Panc1 (cell line): ENCODE results near the gene CROT. TPM values are rescaled to one million over a fixed set of nuclear protein-coding genes. Genes with fewer than 3 reads are reported as not detected.

ENCODE experiments used
- ATAC-seq: fragments of 200-7000 bp; cut with Tn5 transposase; 2 replicates; pipeline ENCODE4 v1.9.1; 2020; ENCODE audit warnings: mild to moderate bottlenecking, moderate library complexity
- BruUV-seq: library from RNA; stranded (reverse); fragments of 400-500 nt; replicated peaks from 2 replicates; lab custom pipeline; 2021; lab: Mats Ljungman, UMichigan
- CTCF ChIA-PET: fragments of 300-600 bp; sonication (Branson Sonifier 250); formaldehyde crosslinking; loops from one replicate; lab custom pipeline; 2022; ENCODE audit warnings: antibody characterized with exemption; lab: Charles Lee
- POLR2A ChIA-PET: fragments of 300-600 bp; sonication (Branson Sonifier 250); formaldehyde crosslinking; loops from one replicate; lab custom pipeline; 2022; ENCODE audit warnings: antibody characterized with exemption; lab: Charles Lee
- DNase-seq: peaks from one replicate; pipeline ENCODE4 v3.0.0-alpha.2; 2010; ENCODE audit warnings: low read depth, low spot score
- H3K27ac ChIP-seq: 2 replicates; pipeline ENCODE4 v1.5.1; 2011; ENCODE audit warnings: mild to moderate bottlenecking, low read length, inconsistent platforms
- H3K27me3 ChIP-seq: fragments of 200-500 bp; sonication (Bioruptor generic); 2 replicates; pipeline ENCODE4 v1.6.0; 2014; ENCODE audit warnings: low read length, inconsistent platforms; ENCODE audit not compliant: control insufficient read depth, insufficient read depth
- H3K36me3 ChIP-seq: fragments of 200-500 bp; sonication (Bioruptor generic); 2 replicates; pipeline ENCODE4 v1.5.1; 2014; ENCODE audit warnings: inconsistent platforms, mild to moderate bottlenecking, low read length, moderate library complexity; ENCODE audit not compliant: control insufficient read depth, insufficient read depth
- H3K4me1 ChIP-seq: 2 replicates; pipeline ENCODE4 v1.5.1; 2011; ENCODE audit warnings: inconsistent platforms, mild to moderate bottlenecking, low read length, moderate library complexity; ENCODE audit not compliant: control insufficient read depth, insufficient read depth
- H3K4me3 ChIP-seq, 2 experiments: 2 replicates each; pipeline ENCODE4 v1.5.1; 2011 to 2012; ENCODE audit warnings: low read depth in 2 of 2, low read length in 2 of 2, mild to moderate bottlenecking in 2 of 2, inconsistent platforms in 1 of 2, moderate library complexity in 1 of 2
- H3K9me3 ChIP-seq: fragments of 200-500 bp; sonication (Bioruptor generic); 2 replicates; pipeline ENCODE4 v1.5.1; 2014; ENCODE audit warnings: low read depth, mild to moderate bottlenecking, inconsistent platforms, low read length, moderate library complexity; ENCODE audit not compliant: control insufficient read depth, insufficient read depth
- CTCF ChIP-seq: fragments of 450-650 bp; IDR thresholded peaks from 2 replicates; pipeline ENCODE4 v1.5.1; 2017; ENCODE audit warnings: mild to moderate bottlenecking
- POLR2AphosphoS5 ChIP-seq: IDR thresholded peaks from 2 replicates; pipeline ENCODE4 v1.6.1; 2012; ENCODE audit warnings: mild to moderate bottlenecking, low read depth, low read length, moderate library complexity
- REST ChIP-seq, 2 experiments: IDR thresholded peaks; 2 replicates each; pipeline ENCODE4 v1.6.1; 2011 to 2012; ENCODE audit warnings: low read depth in 2 of 2, control low read depth in 1 of 2, low read length in 1 of 2, mild to moderate bottlenecking in 1 of 2, moderate library complexity in 1 of 2; ENCODE audit not compliant: insufficient read depth in 1 of 2
- SIN3A ChIP-seq: IDR thresholded peaks from 2 replicates; pipeline ENCODE4 v1.6.1; 2012; ENCODE audit warnings: low read depth, mild to moderate bottlenecking, low read length, moderate library complexity, borderline replicate concordance; ENCODE audit not compliant: insufficient read depth
- TCF7L2 ChIP-seq: IDR thresholded peaks from 2 replicates; pipeline ENCODE4 v1.6.1; 2011; ENCODE audit warnings: mild to moderate bottlenecking, low read depth, low read length, inconsistent platforms
- in situ Hi-C: cut with HindIII; loops from 2 replicates; pipeline ENCODE4 v1.10.0; 2016; ENCODE audit warnings: low sequenced_read_pairs, low pct_unique_long_range_greater_than_20kb
- intact Hi-C: fragments of 100-400 bp; cut with micrococcal nuclease; formaldehyde crosslinking; loops from one replicate; pipeline ENCODE4 v1.10.0; 2022; ENCODE audit not compliant: unreplicated experiment
- total RNA-seq: library from RNA; stranded (reverse); gene quantifications from one replicate; pipeline ENCODE4 v1.2.1, GENCODE V29; 2021; ENCODE audit not compliant: unreplicated experiment

Gene CROT
- total RNA-seq, 1 experiment from 2014 or later = 9.8 TPM

- CTCF ChIA-PET = no interaction called here
- Histone ChIP-seq H3K27me3 (0 out of 2 replicates have a peak, but pooled peaks cover under 1% of the 10 kb centered on the region), H3K4me3 (no peak overlapping the region), H3K4me1 (no peaks in the 10 kb centered on the region), H3K9me3 (0 out of 2 replicates have a peak, but pooled peaks cover 1% of the 10 kb centered on the region), H3K27ac (no peak overlapping the region), H3K36me3 (no peaks in the 10 kb centered on the region)
- no peak for ATAC-seq
- POLR2A ChIA-PET = no interaction called here
- in situ Hi-C loops = no loop called here
- BruUV-seq = no TSS peak
- no peak for DNase-seq
- intact Hi-C loops = no loop called here
- TF ChIP-seq CTCF (no peak), TCF7L2 (no peak), SIN3A (no peak), REST (IDR thresholded peaks at IDR 0.05; ENCODE audit: insufficient read depth in 1 of 2, low read depth in 2 of 2, low read length in 1 of 2) (no peak), POLR2AphosphoS5 (no peak)
Measured at GRCh38 chr7:87322912-87323311, 22.6 kb upstream of the CROT start.

GRCh38 chr7:87325576-87326370, 19.7 kb upstream of the CROT start:
- ChIA-PET POLR2A (no interaction called here), CTCF (no interaction called here)
- in situ Hi-C loops = no loop called here
- Histone ChIP-seq H3K27me3 (no peaks in the 10 kb centered on the region), H3K4me3 (no peak overlapping the region), H3K9me3 (peaks cover 9% of the 10 kb centered on the region; the same call in 1 of the 2 replicates), H3K27ac (no peak overlapping the region), H3K4me1 (no peaks in the 10 kb centered on the region), H3K36me3 (no peaks in the 10 kb centered on the region)
- ATAC-seq (no peak), DNase-seq (no peak)
- intact Hi-C loops = no loop called here
- BruUV-seq = no TSS peak
- TF ChIP-seq TCF7L2 (no peak), SIN3A (no peak)

GRCh38 chr7:87328281-87328680, 17.2 kb upstream of the CROT start:
- no peak for TF ChIP-seq POLR2AphosphoS5
- no peak for TF ChIP-seq CTCF
- no peak for TF ChIP-seq REST (IDR thresholded peaks at IDR 0.05; ENCODE audit: insufficient read depth in 1 of 2, low read depth in 2 of 2, low read length in 1 of 2)
- TF ChIP-seq SIN3A = no peak
- no peak for TF ChIP-seq TCF7L2
- intact Hi-C loops = no loop called here

More at GRCh38 chr7:87328281-87328680, 17.2 kb upstream of the CROT start:
- Histone ChIP-seq H3K27ac (no peak overlapping the region), H3K4me1 (no peaks in the 10 kb centered on the region), H3K36me3 (no peaks in the 10 kb centered on the region), H3K27me3 (no peaks in the 10 kb centered on the region), H3K4me3 (no peak overlapping the region), H3K9me3 (peaks cover 9% of the 10 kb centered on the region; the same call in 1 of the 2 replicates)
- ATAC-seq (no peak), DNase-seq (no peak)
- ChIA-PET CTCF (no interaction called here), POLR2A (no interaction called here)
- BruUV-seq = no TSS peak
- in situ Hi-C loops = no loop called here
